IMR-90 (cell line): ENCODE measurements around the gene PBX3. TPM values are rescaled to one million over a fixed set of nuclear protein-coding genes. Genes with fewer than 3 reads are reported as not detected.

Experiments used
- ATAC-seq: fragments of 200-7000 bp; cut with Tn5 transposase; 2 replicates; pipeline ENCODE4 v1.9.1; 2020; ENCODE audit warnings: low read depth, mild to moderate bottlenecking, moderate library complexity
- BruUV-seq: library from RNA; stranded (reverse); fragments of 400-500 nt; replicated peaks from 2 replicates; lab custom pipeline; 2021; lab: Mats Ljungman, UMichigan
- CTCF ChIA-PET: fragments of 300-600 bp; formaldehyde crosslinking; extraction: SDS; loops from one replicate; lab custom pipeline; 2021; ENCODE audit warnings: antibody characterized with exemption; lab: Yijun Ruan, JAX
- POLR2A ChIA-PET: fragments of 300-600 bp; sonication (Branson Sonifier 250); formaldehyde crosslinking; loops from one replicate; lab custom pipeline; 2022; ENCODE audit warnings: antibody characterized with exemption; ENCODE audit not compliant: unreplicated experiment; lab: Charles Lee
- DNase-seq: peaks from one replicate; pipeline ENCODE4 v3.0.0; 2013
- H2AFZ ChIP-seq: replicated peaks from 2 replicates; pipeline ENCODE3; 2013; ENCODE audit warnings: low read length, mild to moderate bottlenecking; ENCODE audit not compliant: poor library complexity
- H2AK5ac ChIP-seq: 2 replicates; pipeline ENCODE4 v1.6.1; 2013; ENCODE audit warnings: low read depth, low read length, inconsistent platforms
- H2AK9ac ChIP-seq: replicated peaks from 2 replicates; pipeline ENCODE3; 2013; ENCODE audit warnings: mild to moderate bottlenecking, low read depth, low read length, moderate library complexity; ENCODE audit not compliant: poor library complexity
- H2BK120ac ChIP-seq: 2 replicates; pipeline ENCODE4 v1.6.1; 2013; ENCODE audit warnings: low read depth, low read length, inconsistent platforms
- H2BK15ac ChIP-seq: 3 replicates; pipeline ENCODE4 v1.6.1; 2013; ENCODE audit warnings: low read depth, low read length, inconsistent platforms
- H2BK20ac ChIP-seq: 2 replicates; pipeline ENCODE4 v1.6.1; 2013; ENCODE audit warnings: low read depth, mild to moderate bottlenecking, inconsistent platforms, low read length, moderate library complexity
- H2BK5ac ChIP-seq: 2 replicates; pipeline ENCODE4 v1.6.1; 2013; ENCODE audit warnings: mild to moderate bottlenecking, low read depth, low read length, inconsistent platforms; ENCODE audit not compliant: poor library complexity, severe bottlenecking
- H3K14ac ChIP-seq: replicated peaks from 2 replicates; pipeline ENCODE4 v1.6.1; 2013; ENCODE audit warnings: low read depth, low read length, inconsistent platforms
- H3K18ac ChIP-seq: 2 replicates; pipeline ENCODE4 v1.6.1; 2013; ENCODE audit warnings: low read depth, low read length, control low read depth
- H3K23ac ChIP-seq: 2 replicates; pipeline ENCODE4 v1.6.1; 2013; ENCODE audit warnings: low read depth, low read length, inconsistent platforms
- H3K27ac ChIP-seq: 2 replicates; pipeline ENCODE4 v1.5.1; 2013; ENCODE audit warnings: mild to moderate bottlenecking, control low read depth, low read length; ENCODE audit not compliant: insufficient read depth
- H3K27me3 ChIP-seq: 2 replicates; pipeline ENCODE4 v1.6.1; 2013; ENCODE audit warnings: low read length; ENCODE audit not compliant: control insufficient read depth, insufficient read depth
- H3K36me3 ChIP-seq: 2 replicates; pipeline ENCODE4 v1.6.1; 2013; ENCODE audit warnings: low read length, mixed read lengths; ENCODE audit not compliant: control insufficient read depth, insufficient read depth
- H3K4ac ChIP-seq: 2 replicates; pipeline ENCODE4 v1.6.1; 2013; ENCODE audit warnings: low read depth, low read length, inconsistent platforms
- H3K4me1 ChIP-seq: 2 replicates; pipeline ENCODE4 v1.6.1; 2013; ENCODE audit warnings: low read length, mixed read lengths; ENCODE audit not compliant: control insufficient read depth, insufficient read depth
- H3K4me2 ChIP-seq: 2 replicates; pipeline ENCODE4 v1.6.1; 2013; ENCODE audit warnings: low read depth, mild to moderate bottlenecking, control low read depth, low read length, moderate library complexity
- H3K4me3 ChIP-seq: 2 replicates; pipeline ENCODE4 v1.5.1; 2013; ENCODE audit warnings: low read depth, mild to moderate bottlenecking, control low read depth, low read length, moderate library complexity; ENCODE audit not compliant: insufficient read depth
- H3K56ac ChIP-seq: 2 replicates; pipeline ENCODE4 v1.6.1; 2013; ENCODE audit warnings: low read length, inconsistent platforms; ENCODE audit not compliant: insufficient read depth; ENCODE audit errors: extremely low read depth
- H3K79me1 ChIP-seq, 2 experiments: 2 replicates each; pipeline ENCODE4 v1.6.1; 2013; ENCODE audit warnings: low read length in 2 of 2, inconsistent platforms in 1 of 2, low read depth in 1 of 2
- H3K9ac ChIP-seq: 2 replicates; pipeline ENCODE4 v1.6.1; 2013; ENCODE audit warnings: low read depth, low read length, control low read depth
- H3K9me1 ChIP-seq: 2 replicates; pipeline ENCODE4 v1.6.1; 2013; ENCODE audit warnings: low read length, inconsistent platforms; ENCODE audit not compliant: insufficient read depth
- H3K9me3 ChIP-seq: 2 replicates; pipeline ENCODE4 v1.6.1; 2013; ENCODE audit warnings: low read length; ENCODE audit not compliant: control insufficient read depth, insufficient read depth
- H4K20me1 ChIP-seq: 2 replicates; pipeline ENCODE4 v1.6.1; 2013; ENCODE audit warnings: low read length, inconsistent platforms; ENCODE audit not compliant: insufficient read depth
- H4K5ac ChIP-seq: 2 replicates; pipeline ENCODE4 v1.6.1; 2013; ENCODE audit warnings: mild to moderate bottlenecking, low read depth, low read length, control low read depth
- H4K8ac ChIP-seq, 2 experiments: 2 replicates each; pipeline ENCODE4 v1.6.1; 2013; ENCODE audit warnings: low read depth in 2 of 2, low read length in 2 of 2, control low read depth in 1 of 2, inconsistent platforms in 1 of 2
- H4K91ac ChIP-seq: 2 replicates; pipeline ENCODE4 v1.6.1; 2013; ENCODE audit warnings: low read depth, low read length, inconsistent platforms; ENCODE audit not compliant: insufficient read depth
- BHLHE40 ChIP-seq: fragments of 150-350 bp; IDR thresholded peaks from 2 replicates; pipeline ENCODE4 v1.6.1; 2016; ENCODE audit warnings: mild to moderate bottlenecking, low read depth, low read length
- FOS ChIP-seq: fragments of 150-350 bp; IDR thresholded peaks from 2 replicates; pipeline ENCODE4 v1.6.1; 2016; ENCODE audit warnings: low read depth, low read length
- MAFK ChIP-seq: IDR thresholded peaks from 2 replicates; pipeline ENCODE4 v1.6.1; 2012; ENCODE audit warnings: low read depth, low read length, improper control_type of control experiment
- MAZ ChIP-seq: IDR thresholded peaks from 2 replicates; pipeline ENCODE4 v1.6.1; 2012; ENCODE audit warnings: low read depth, mild to moderate bottlenecking, low read length, improper control_type of control experiment, moderate library complexity, borderline replicate concordance
- NFE2L2 ChIP-seq: fragments of 150-350 bp; IDR thresholded peaks from 2 replicates; pipeline ENCODE4 v1.6.1; 2016; ENCODE audit warnings: low read depth, mild to moderate bottlenecking, low read length
- POLR2A ChIP-seq: IDR thresholded peaks from 2 replicates; pipeline ENCODE4 v1.6.1; 2012; ENCODE audit warnings: mild to moderate bottlenecking, low read depth, low read length
- RAD21 ChIP-seq: IDR thresholded peaks from 2 replicates; pipeline ENCODE4 v1.6.1; 2012; ENCODE audit warnings: low read length, improper control_type of control experiment
- RCOR1 ChIP-seq: IDR thresholded peaks from 2 replicates; pipeline ENCODE4 v1.6.1; 2012; ENCODE audit warnings: mild to moderate bottlenecking, low read length, improper control_type of control experiment; ENCODE audit not compliant: insufficient replicate concordance
- RFX5 ChIP-seq: IDR thresholded peaks from 2 replicates; pipeline ENCODE4 v1.8.0; 2012; ENCODE audit warnings: low read depth, mild to moderate bottlenecking, low read length, moderate library complexity
- SMC3 ChIP-seq: fragments of 150-350 bp; IDR thresholded peaks from 2 replicates; pipeline ENCODE4 v1.6.1; 2016; ENCODE audit warnings: low read depth, mild to moderate bottlenecking, antibody characterized with exemption, low read length, moderate library complexity
- WGBS, 2 experiments: methylation state at CpG; one replicate each; pipeline versions ENCODE4 v1.1.5 to v1.1.7; 2013; ENCODE audit warnings: missing lambda C conversion rate in 2 of 2; ENCODE audit not compliant: insufficient read length in 1 of 2; ENCODE audit errors: extremely low coverage in 2 of 2; 5-methylcytosine and 5-hydroxymethylcytosine counted together
- dilution Hi-C: fragments of 300-500 bp; cut with HindIII; formaldehyde crosslinking; loops from one replicate; pipeline ENCODE4 v1.14.3; 2018; ENCODE audit warnings: low sequenced_read_pairs; ENCODE audit not compliant: unreplicated experiment
- in situ Hi-C: fragments of 300-500 bp; cut with MboI; formaldehyde crosslinking; loops from 3 replicates; pipeline ENCODE4 v1.14.3; 2019; ENCODE audit warnings: low sequenced_read_pairs, inconsistent platforms, mixed read lengths
- intact Hi-C: fragments of 100-400 bp; cut with micrococcal nuclease; formaldehyde crosslinking; loops from 2 replicates; pipeline ENCODE4 v1.10.0; 2022
- polyA plus RNA-seq, 3 experiments: library from polyadenylated mRNA; depleted of rRNA; stranded (reverse); fragments of >200 nt; gene quantifications; 2 replicates each; pipeline ENCODE4 v1.2.3, GENCODE V29; 2012; ENCODE audit warnings: low replicate concordance in 1 of 3
- total RNA-seq: library from RNA; depleted of rRNA; stranded (reverse); fragments of >200 nt; gene quantifications from 2 replicates; pipeline ENCODE4 v1.2.3, GENCODE V29; 2012
- TF ChIP-seq, protein P1 (sequence below): conservative IDR thresholded peaks from 2 replicates; pipeline ENCODE4 v1.5.1; 2012; ENCODE audit warnings: mild to moderate bottlenecking, low read depth, low read length, improper control_type of control experiment
- TF ChIP-seq, protein P2 (sequence below): fragments of 150-350 bp; IDR thresholded peaks from 2 replicates; pipeline ENCODE4 v1.6.1; 2016; ENCODE audit warnings: low read depth, mild to moderate bottlenecking, low read length, moderate library complexity, borderline replicate concordance

The PBX3 gene
- total and polyA plus RNA-seq, 2 of the 4 experiments (the other 2 are of a cell fraction) = 12.0 to 15.6 TPM

DNA sequence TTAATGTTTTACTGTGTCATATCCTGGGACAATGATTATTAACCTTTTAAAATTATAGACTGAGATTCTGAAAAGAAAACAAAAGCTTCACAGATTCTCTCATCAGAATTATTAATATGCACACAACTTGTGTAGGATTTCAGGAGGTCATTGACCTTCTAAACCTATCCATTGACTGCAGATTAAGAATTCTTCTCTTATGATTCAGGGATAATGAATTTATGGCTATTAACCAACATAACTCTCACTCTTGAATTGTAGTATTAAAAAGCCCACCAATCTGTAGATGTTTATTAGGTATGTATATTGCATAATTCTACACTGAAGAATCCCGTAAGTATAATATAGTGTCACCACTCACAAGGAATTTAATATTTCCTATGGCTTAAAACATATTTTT, 179.8 kb downstream of the PBX3 start:
- no peak overlapping the region for H2BK120ac ChIP-seq
- no peaks in the 10 kb centered on the region for H4K20me1 ChIP-seq
- H4K5ac ChIP-seq = no peak overlapping the region
- no peaks in the 10 kb centered on the region for H3K27me3 ChIP-seq
- no peak overlapping the region for H3K4ac ChIP-seq
- H4K91ac ChIP-seq = no peak overlapping the region
- in situ Hi-C loops = no loop called here
- H3K9ac ChIP-seq = no peak overlapping the region
- H3K27ac ChIP-seq = no peak overlapping the region
- dilution Hi-C loops = no loop called here
- TF ChIP-seq POLR2A = no peak
- TF ChIP-seq, protein P1, sequence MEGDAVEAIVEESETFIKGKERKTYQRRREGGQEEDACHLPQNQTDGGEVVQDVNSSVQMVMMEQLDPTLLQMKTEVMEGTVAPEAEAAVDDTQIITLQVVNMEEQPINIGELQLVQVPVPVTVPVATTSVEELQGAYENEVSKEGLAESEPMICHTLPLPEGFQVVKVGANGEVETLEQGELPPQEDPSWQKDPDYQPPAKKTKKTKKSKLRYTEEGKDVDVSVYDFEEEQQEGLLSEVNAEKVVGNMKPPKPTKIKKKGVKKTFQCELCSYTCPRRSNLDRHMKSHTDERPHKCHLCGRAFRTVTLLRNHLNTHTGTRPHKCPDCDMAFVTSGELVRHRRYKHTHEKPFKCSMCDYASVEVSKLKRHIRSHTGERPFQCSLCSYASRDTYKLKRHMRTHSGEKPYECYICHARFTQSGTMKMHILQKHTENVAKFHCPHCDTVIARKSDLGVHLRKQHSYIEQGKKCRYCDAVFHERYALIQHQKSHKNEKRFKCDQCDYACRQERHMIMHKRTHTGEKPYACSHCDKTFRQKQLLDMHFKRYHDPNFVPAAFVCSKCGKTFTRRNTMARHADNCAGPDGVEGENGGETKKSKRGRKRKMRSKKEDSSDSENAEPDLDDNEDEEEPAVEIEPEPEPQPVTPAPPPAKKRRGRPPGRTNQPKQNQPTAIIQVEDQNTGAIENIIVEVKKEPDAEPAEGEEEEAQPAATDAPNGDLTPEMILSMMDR = no peak
- no peak for TF ChIP-seq BHLHE40
- no peak for TF ChIP-seq SMC3
- no peak for TF ChIP-seq MAZ
- TF ChIP-seq RAD21 = no peak
- TF ChIP-seq NFE2L2 = no peak
- TF ChIP-seq, protein P2, sequence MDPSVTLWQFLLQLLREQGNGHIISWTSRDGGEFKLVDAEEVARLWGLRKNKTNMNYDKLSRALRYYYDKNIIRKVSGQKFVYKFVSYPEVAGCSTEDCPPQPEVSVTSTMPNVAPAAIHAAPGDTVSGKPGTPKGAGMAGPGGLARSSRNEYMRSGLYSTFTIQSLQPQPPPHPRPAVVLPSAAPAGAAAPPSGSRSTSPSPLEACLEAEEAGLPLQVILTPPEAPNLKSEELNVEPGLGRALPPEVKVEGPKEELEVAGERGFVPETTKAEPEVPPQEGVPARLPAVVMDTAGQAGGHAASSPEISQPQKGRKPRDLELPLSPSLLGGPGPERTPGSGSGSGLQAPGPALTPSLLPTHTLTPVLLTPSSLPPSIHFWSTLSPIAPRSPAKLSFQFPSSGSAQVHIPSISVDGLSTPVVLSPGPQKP = no peak
- no peak for TF ChIP-seq RFX5
- TF ChIP-seq RCOR1 = no peak
- TF ChIP-seq FOS = no peak
- no peak for TF ChIP-seq MAFK
- no peak overlapping the region for H2BK15ac ChIP-seq
- DNase-seq = no peak
- BruUV-seq = no TSS peak
- no peak overlapping the region for H2AK5ac ChIP-seq
- ChIA-PET CTCF (interaction anchor here (0.7 kb wide), 1 partner anchor 9 kb away, joined by 3 read pairs; no protein-coding TSS in a partner anchor), POLR2A (no interaction called here)
- H3K4me3 ChIP-seq = no peak overlapping the region
- no peak overlapping the region for H3K4me2 ChIP-seq
- H2BK5ac ChIP-seq = no peak overlapping the region
- H2AFZ ChIP-seq = no peak overlapping the region
- no peak overlapping the region for H3K23ac ChIP-seq
- H3K18ac ChIP-seq = no peak overlapping the region
- H3K14ac ChIP-seq = no peak overlapping the region
- intact Hi-C loops = no loop called here
- no peak overlapping the region for H2AK9ac ChIP-seq
- no CpG with 5 or more reads among the region's 1 CpG for WGBS, 2 experiments
- peaks cover 7 to 8% of the 10 kb centered on the region in 2 experiments; a peak in 3 of 4 replicates for H3K79me1 ChIP-seq
- H3K9me1 ChIP-seq = peaks cover 5% of the 10 kb centered on the region; the same call in 1 of the 2 replicates
- ATAC-seq = no peak
- no peak overlapping the region for H4K8ac ChIP-seq
- H3K9me3 ChIP-seq = no peaks in the 10 kb centered on the region
- H2BK20ac ChIP-seq = no peak overlapping the region
- H3K4me1 ChIP-seq = peaks cover 2% of the 10 kb centered on the region; the same call in 1 of the 2 replicates
- H3K56ac ChIP-seq = no peak overlapping the region
- no peaks in the 10 kb centered on the region for H3K36me3 ChIP-seq
